ENCODE data around the gene CNTN3.

- TF ChIP-seq CTCF (IDR thresholded peaks at IDR 0.05 in 4 of 5, conservative IDR thresholded peaks at IDR 0.05 in 1 of 5) (no peak), POLR2A (IDR thresholded peaks at IDR 0.05) (no peak)
Measured at GRCh38 chr3:74661672-74662071, 47.2 kb upstream of the CNTN3 start.

All from gastrocnemius medialis (tissue), 4 donors.